Measurements from ENCODE around the gene UPF2. TPM values are rescaled to one million over a fixed set of nuclear protein-coding genes. Genes with fewer than 3 reads are reported as not detected.
A peak's percentile ranks its signal among the peaks of the same experiment; 100 is the strongest.

Gene UPF2
- total and polyA plus RNA-seq, 2 of the 13 experiments (the other 11 are each of a cell fraction or from before 2014, with no cell fraction given) = 6.2 to 14.5 TPM

DNA sequence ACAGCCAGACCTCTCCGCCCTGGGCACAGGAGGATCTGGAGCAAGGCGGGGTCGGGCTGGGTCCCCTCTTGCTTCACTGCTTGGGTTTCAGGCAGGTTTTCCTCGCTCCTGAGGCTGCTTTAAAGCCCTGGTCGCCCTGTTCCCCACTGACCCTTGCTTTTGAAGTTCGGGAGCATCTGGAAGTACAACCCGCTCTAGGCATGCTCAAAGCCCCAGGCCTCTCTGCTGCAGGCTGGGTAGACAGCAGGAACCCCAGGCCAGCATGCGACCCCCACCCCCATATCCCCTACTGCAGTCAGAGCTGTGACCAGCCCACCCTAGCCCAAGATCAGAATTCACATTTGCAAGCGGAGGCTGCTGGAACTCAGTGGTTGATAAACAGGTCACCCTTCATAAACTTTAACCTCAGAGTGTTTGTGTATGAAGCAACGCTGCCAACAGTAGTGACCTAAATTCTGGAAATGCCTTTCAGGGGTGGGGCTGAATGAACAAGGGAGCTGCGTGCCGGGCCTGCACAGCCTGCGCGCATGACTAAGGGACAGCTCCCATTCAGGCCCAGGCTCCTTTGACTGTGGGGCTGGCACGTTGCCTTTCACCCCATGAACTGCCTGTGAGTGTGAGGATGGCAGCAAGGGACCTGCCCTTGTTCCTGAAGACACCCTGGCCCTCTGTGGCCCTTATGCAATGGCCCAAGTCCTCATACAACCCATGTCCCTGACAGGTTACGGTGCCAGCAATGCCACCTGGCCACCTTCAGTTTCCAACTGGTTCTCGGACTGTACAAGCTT, 166.9 kb downstream of the UPF2 start (continued):
- TF ChIP-seq, protein P1, sequence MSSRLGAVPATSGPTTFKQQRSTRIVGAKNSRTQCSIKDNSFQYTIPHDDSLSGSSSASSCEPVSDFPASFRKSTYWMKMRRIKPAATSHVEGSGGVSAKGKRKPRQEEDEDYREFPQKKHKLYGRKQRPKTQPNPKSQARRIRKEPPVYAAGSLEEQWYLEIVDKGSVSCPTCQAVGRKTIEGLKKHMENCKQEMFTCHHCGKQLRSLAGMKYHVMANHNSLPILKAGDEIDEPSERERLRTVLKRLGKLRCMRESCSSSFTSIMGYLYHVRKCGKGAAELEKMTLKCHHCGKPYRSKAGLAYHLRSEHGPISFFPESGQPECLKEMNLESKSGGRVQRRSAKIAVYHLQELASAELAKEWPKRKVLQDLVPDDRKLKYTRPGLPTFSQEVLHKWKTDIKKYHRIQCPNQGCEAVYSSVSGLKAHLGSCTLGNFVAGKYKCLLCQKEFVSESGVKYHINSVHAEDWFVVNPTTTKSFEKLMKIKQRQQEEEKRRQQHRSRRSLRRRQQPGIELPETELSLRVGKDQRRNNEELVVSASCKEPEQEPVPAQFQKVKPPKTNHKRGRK (CRISPR knock-in tag; IDR thresholded peaks at IDR 0.05) = peak; percentile 68; the same call in 1 of the 2 replicates
- TF ChIP-seq MXD4 (CRISPR knock-in tag; IDR thresholded peaks at IDR 0.05) = no peak; the same call in 1 of the 2 replicates
- peak; percentile 79 for TF ChIP-seq PHF21A (CRISPR knock-in tag; IDR thresholded peaks at IDR 0.05)
- TF ChIP-seq, protein P2, sequence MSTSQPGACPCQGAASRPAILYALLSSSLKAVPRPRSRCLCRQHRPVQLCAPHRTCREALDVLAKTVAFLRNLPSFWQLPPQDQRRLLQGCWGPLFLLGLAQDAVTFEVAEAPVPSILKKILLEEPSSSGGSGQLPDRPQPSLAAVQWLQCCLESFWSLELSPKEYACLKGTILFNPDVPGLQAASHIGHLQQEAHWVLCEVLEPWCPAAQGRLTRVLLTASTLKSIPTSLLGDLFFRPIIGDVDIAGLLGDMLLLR (CRISPR knock-in tag; IDR thresholded peaks at IDR 0.05) = no peak
- TF ChIP-seq ZSCAN30 (CRISPR knock-in tag; IDR thresholded peaks at IDR 0.05) = no peak
- TF ChIP-seq XRCC5 (optimal IDR thresholded peaks at IDR 0.05; ENCODE audit: low read length) = peak; percentile 61
- TF ChIP-seq PRPF4 (IDR thresholded peaks at IDR 0.05; ENCODE audit: low read depth, low read length, poor library complexity, severe bottlenecking) = no peak
- TF ChIP-seq AGO2 (optimal IDR thresholded peaks at IDR 0.05; ENCODE audit: low read depth, low read length) = peak; percentile 41
- peak; percentile 94 for TF ChIP-seq HDAC2 (CRISPR knock-in tag; IDR thresholded peaks at IDR 0.05)
- TF ChIP-seq, protein P3, sequence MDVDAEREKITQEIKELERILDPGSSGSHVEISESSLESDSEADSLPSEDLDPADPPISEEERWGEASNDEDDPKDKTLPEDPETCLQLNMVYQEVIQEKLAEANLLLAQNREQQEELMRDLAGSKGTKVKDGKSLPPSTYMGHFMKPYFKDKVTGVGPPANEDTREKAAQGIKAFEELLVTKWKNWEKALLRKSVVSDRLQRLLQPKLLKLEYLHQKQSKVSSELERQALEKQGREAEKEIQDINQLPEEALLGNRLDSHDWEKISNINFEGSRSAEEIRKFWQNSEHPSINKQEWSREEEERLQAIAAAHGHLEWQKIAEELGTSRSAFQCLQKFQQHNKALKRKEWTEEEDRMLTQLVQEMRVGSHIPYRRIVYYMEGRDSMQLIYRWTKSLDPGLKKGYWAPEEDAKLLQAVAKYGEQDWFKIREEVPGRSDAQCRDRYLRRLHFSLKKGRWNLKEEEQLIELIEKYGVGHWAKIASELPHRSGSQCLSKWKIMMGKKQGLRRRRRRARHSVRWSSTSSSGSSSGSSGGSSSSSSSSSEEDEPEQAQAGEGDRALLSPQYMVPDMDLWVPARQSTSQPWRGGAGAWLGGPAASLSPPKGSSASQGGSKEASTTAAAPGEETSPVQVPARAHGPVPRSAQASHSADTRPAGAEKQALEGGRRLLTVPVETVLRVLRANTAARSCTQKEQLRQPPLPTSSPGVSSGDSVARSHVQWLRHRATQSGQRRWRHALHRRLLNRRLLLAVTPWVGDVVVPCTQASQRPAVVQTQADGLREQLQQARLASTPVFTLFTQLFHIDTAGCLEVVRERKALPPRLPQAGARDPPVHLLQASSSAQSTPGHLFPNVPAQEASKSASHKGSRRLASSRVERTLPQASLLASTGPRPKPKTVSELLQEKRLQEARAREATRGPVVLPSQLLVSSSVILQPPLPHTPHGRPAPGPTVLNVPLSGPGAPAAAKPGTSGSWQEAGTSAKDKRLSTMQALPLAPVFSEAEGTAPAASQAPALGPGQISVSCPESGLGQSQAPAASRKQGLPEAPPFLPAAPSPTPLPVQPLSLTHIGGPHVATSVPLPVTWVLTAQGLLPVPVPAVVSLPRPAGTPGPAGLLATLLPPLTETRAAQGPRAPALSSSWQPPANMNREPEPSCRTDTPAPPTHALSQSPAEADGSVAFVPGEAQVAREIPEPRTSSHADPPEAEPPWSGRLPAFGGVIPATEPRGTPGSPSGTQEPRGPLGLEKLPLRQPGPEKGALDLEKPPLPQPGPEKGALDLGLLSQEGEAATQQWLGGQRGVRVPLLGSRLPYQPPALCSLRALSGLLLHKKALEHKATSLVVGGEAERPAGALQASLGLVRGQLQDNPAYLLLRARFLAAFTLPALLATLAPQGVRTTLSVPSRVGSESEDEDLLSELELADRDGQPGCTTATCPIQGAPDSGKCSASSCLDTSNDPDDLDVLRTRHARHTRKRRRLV (CRISPR knock-in tag; IDR thresholded peaks at IDR 0.05) = no peak
- TF ChIP-seq ETV6 (CRISPR knock-in tag; conservative IDR thresholded peaks at IDR 0.05) = no peak
- TF ChIP-seq, protein P4, sequence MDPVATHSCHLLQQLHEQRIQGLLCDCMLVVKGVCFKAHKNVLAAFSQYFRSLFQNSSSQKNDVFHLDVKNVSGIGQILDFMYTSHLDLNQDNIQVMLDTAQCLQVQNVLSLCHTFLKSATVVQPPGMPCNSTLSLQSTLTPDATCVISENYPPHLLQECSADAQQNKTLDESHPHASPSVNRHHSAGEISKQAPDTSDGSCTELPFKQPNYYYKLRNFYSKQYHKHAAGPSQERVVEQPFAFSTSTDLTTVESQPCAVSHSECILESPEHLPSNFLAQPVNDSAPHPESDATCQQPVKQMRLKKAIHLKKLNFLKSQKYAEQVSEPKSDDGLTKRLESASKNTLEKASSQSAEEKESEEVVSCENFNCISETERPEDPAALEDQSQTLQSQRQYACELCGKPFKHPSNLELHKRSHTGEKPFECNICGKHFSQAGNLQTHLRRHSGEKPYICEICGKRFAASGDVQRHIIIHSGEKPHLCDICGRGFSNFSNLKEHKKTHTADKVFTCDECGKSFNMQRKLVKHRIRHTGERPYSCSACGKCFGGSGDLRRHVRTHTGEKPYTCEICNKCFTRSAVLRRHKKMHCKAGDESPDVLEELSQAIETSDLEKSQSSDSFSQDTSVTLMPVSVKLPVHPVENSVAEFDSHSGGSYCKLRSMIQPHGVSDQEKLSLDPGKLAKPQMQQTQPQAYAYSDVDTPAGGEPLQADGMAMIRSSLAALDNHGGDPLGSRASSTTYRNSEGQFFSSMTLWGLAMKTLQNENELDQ (CRISPR knock-in tag; IDR thresholded peaks at IDR 0.05; ENCODE audit: borderline replicate concordance) = 0 out of 2 replicates have a peak, but pooled peaks have one; percentile 23
- no peak for TF ChIP-seq ZNF333 (CRISPR knock-in tag; IDR thresholded peaks at IDR 0.05; ENCODE audit: borderline replicate concordance)
- TF ChIP-seq EEA1 (CRISPR knock-in tag; IDR thresholded peaks at IDR 0.05; ENCODE audit: borderline replicate concordance) = no peak
- no peak for TF ChIP-seq ZNF703 (CRISPR knock-in tag; IDR thresholded peaks at IDR 0.05; ENCODE audit: borderline replicate concordance)
- TF ChIP-seq, protein P5, sequence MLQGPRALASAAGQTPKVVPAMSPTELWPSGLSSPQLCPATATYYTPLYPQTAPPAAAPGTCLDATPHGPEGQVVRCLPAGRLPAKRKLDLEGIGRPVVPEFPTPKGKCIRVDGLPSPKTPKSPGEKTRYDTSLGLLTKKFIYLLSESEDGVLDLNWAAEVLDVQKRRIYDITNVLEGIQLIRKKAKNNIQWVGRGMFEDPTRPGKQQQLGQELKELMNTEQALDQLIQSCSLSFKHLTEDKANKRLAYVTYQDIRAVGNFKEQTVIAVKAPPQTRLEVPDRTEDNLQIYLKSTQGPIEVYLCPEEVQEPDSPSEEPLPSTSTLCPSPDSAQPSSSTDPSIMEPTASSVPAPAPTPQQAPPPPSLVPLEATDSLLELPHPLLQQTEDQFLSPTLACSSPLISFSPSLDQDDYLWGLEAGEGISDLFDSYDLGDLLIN (CRISPR knock-in tag; IDR thresholded peaks at IDR 0.05; ENCODE audit: borderline replicate concordance) = no peak
- TF ChIP-seq HNF4G (IDR thresholded peaks at IDR 0.05; ENCODE audit: borderline replicate concordance, low read depth, low read length) = peak; percentile 85
- peak; percentile 87 for TF ChIP-seq HNF4G (CRISPR knock-in tag; IDR thresholded peaks at IDR 0.05; ENCODE audit: borderline replicate concordance, low read depth)
